Endothelial cell of umbilical vein (primary cell): ENCODE data around the gene EGR4.

Experiments
- CTCF ChIP-seq, 2 donors: IDR thresholded peaks; 1 replicate in 1 of 2; 2 replicates in 1 of 2; pipeline ENCODE4 v1.5.1; 2011; ENCODE audit warnings: low read length in 2 of 2, mild to moderate bottlenecking in 2 of 2, moderate library complexity in 2 of 2, control low read depth in 1 of 2, inconsistent platforms in 1 of 2, low read depth in 1 of 2; ENCODE audit not compliant: insufficient read depth in 1 of 2; ENCODE audit errors: extremely low read depth in 1 of 2
- EZH2 ChIP-seq: IDR thresholded peaks from 2 replicates; pipeline ENCODE4 v1.6.1; 2012; ENCODE audit warnings: borderline replicate concordance, low read depth, mild to moderate bottlenecking, moderate library complexity, low read length, inconsistent platforms; ENCODE audit not compliant: severe bottlenecking
- FOS ChIP-seq: IDR thresholded peaks from 2 replicates; pipeline ENCODE4 v1.6.1; 2011; ENCODE audit warnings: mild to moderate bottlenecking, low read length, moderate library complexity, borderline replicate concordance; ENCODE audit not compliant: insufficient read depth
- GATA2 ChIP-seq: IDR thresholded peaks from 2 replicates; pipeline ENCODE4 v1.7.0; 2011; ENCODE audit warnings: low read depth, mild to moderate bottlenecking, moderate library complexity, mixed read lengths, low read length; ENCODE audit not compliant: insufficient read length, insufficient read depth
- MAX ChIP-seq: IDR thresholded peaks from 2 replicates; pipeline ENCODE4 v1.6.1; 2011; ENCODE audit not compliant: insufficient read depth, insufficient read length
- MYC ChIP-seq: IDR thresholded peaks from one replicate; pipeline ENCODE4 v1.6.1; 2011; ENCODE audit warnings: mild to moderate bottlenecking, low read depth, low read length
- POLR2A ChIP-seq: IDR thresholded peaks from 2 replicates; pipeline ENCODE4 v1.6.1; 2012; ENCODE audit warnings: low read depth, mild to moderate bottlenecking, control low read depth, low read length
- POLR2AphosphoS5 ChIP-seq: IDR thresholded peaks from 2 replicates; pipeline ENCODE4 v1.6.1; 2012; ENCODE audit warnings: low read depth, mild to moderate bottlenecking, control low read depth, low read length, moderate library complexity; ENCODE audit not compliant: insufficient read depth

- TF ChIP-seq FOS (no peak), CTCF (IDR thresholded peaks at IDR 0.05; ENCODE audit: extremely low read depth in 1 of 2, insufficient read depth in 1 of 2, low read depth in 1 of 2, low read length in 2 of 2) (no peak), POLR2A (no peak), POLR2AphosphoS5 (no peak), MYC (no peak), MAX (no peak), GATA2 (no peak), EZH2 (no peak)
Observed at GRCh38 chr2:73293534-73294171, at the start of gene EGR4.
